GM21515 (cell line): ENCODE measurements around the gene COMP.

Experiments used
- ATAC-seq: cut with Tn5 transposase; IDR thresholded peaks from one replicate; pipeline ENCODE4 v1.9.1; 2021; ENCODE audit not compliant: unreplicated experiment

Gene COMP

GRCh38 chr19:18804139-18804601, 13.1 kb upstream of the COMP start:
- ATAC-seq = no peak

GRCh38 chr19:18803550-18804138, 12.5 kb upstream of the COMP start:
- ATAC-seq = no peak

- ATAC-seq = no peak
These were observed 11.2 kb upstream of the COMP start for GRCh38 chr19:18802354-18802753.

GRCh38 chr19:18800636-18801035, 9.5 kb upstream of the COMP start:
- ATAC-seq = no peak

- no peak for ATAC-seq
These were observed 9.0 kb upstream of the COMP start for GRCh38 chr19:18800079-18800478.

GRCh38 chr19:18799389-18799970, 8.4 kb upstream of the COMP start:
- ATAC-seq = no peak

GRCh38 chr19:18798384-18799352, 7.6 kb upstream of the COMP start:
- no peak for ATAC-seq

GRCh38 chr19:18796239-18796638, 5.1 kb upstream of the COMP start:
- no peak for ATAC-seq

GRCh38 chr19:18795540-18795939, 4.4 kb upstream of the COMP start:
- ATAC-seq = no peak

GRCh38 chr19:18794692-18795091, 3.6 kb upstream of the COMP start:
- no peak for ATAC-seq

- ATAC-seq = no peak
These were observed 2.9 kb upstream of the COMP start for GRCh38 chr19:18794029-18794313.

- ATAC-seq = no peak
These were observed 2.3 kb upstream of the COMP start for GRCh38 chr19:18793144-18794028.

- ATAC-seq = no peak
These were observed 1.6 kb upstream of the COMP start for GRCh38 chr19:18792661-18793060.

GRCh38 chr19:18791315-18791678, 192 bp upstream of the COMP start:
- no peak for ATAC-seq

- no peak for ATAC-seq
These were observed 1.1 kb downstream of the COMP start for GRCh38 chr19:18789883-18790565.

GRCh38 chr19:18789422-18789869, 1.7 kb downstream of the COMP start:
- no peak for ATAC-seq

GRCh38 chr19:18788529-18789421, 2.3 kb downstream of the COMP start:
- no peak for ATAC-seq

- no peak for ATAC-seq
These were observed 5.7 kb downstream of the COMP start for GRCh38 chr19:18785179-18786124.

GRCh38 chr19:18784786-18785120, 6.4 kb downstream of the COMP start:
- ATAC-seq = no peak
